Left renal pelvis (tissue), 4 donors: ENCODE results near the gene NIFK. TPM values are rescaled to one million over a fixed set of nuclear protein-coding genes. Genes with fewer than 3 reads are reported as not detected.
"Not testable (repeated sequence)": the region's sequence is repeated elsewhere in the genome, so short reads cannot be mapped to it uniquely, and the experiment has no call there.

Source experiments
- DNase-seq, 4 donors: peaks; one replicate each; pipeline ENCODE4 v3.0.0-alpha.2; 2013; ENCODE audit warnings: low read depth in 4 of 4, low spot score in 3 of 4
- polyA plus RNA-seq, 4 donors: library from polyadenylated mRNA; unstranded; fragments of 120-200 nt; gene quantifications; one replicate each; pipeline ENCODE4 v1.2.1, GENCODE V29; 2013; ENCODE audit not compliant: insufficient read length in 4 of 4

NIFK gene
- polyA plus RNA-seq, 4 donors = 57.3 to 84.8 (median 64.7) TPM

- DNase-seq = no peak
Observed at GRCh38 chr2:121697108-121697631, 39.5 kb downstream of the NIFK start.

DNA sequence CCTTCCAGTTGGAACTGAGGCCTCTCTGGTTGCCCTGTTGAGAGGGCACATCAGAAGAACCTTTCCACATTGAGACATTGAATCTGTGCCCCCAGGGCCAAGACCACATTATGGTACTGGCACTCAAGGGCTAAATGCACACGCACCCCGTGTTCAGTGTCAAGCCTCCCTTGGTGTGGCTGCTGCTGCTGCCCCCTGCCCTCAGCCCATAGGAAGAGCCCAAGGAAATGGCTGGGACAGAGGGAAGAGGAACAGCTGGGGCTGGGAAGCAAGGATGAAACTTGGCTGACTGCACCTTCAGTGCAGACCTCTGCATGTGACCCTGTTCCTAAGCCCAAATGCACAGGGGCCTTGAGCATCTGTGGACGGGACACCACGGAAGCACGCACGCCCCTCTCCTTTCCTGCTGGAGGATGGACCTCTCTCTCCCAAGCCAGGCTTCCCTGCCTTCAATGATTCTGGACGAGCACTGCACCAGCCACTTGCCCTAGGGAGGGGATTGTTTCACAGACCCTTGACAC, 40.2 kb downstream of the NIFK start:
- DNase-seq = no peak

- no peak for DNase-seq
Observed at GRCh38 chr2:121695171-121695451, 41.6 kb downstream of the NIFK start.

- DNase-seq = no peak
Observed at GRCh38 chr2:121694398-121695170, 42.1 kb downstream of the NIFK start.

- not testable (repeated sequence) for DNase-seq
Observed at GRCh38 chr2:121690572-121690971, 46.1 kb downstream of the NIFK start.

DNA sequence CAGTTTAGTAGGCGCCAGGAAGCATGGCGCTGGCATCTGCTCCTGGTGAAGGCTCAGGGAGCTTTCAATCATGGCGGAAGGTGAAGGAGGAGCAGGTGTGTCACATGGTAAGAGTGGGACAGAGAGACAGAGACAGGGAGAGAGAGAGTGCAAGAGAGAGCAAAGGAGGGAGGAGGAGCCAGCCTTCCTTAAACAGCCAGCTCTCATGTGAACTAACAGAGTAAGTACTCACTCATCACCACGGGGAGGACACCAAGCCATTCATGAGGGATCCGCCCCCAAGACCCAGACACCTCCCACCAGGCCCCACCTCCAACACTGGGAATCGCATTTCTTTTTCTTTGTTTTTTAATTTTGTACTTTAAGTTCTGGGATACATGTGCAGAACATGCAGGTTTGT, 46.6 kb downstream of the NIFK start:
- DNase-seq = no peak

DNA sequence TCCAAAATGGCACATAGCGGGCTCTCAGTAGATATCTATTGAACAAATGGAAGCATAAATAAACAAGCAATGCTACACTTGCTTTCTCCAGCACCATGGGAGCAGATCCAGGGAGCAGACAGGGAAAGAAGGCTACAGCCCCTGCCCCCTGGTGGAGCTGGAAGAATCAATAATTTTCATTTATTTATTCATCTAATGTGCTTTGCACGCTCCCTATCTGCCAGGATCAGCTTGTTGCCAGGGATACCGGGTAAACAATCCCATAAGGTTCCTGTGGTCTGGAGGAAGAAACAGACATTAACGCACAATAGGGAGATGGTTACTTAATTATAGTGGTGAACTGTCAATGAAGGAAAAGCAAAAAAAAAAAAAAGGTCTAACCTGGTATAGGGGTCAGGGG, 47.3 kb downstream of the NIFK start:
- DNase-seq = no peak

GRCh38 chr2:121688820-121689219, 47.9 kb downstream of the NIFK start:
- no peak for DNase-seq

DNA sequence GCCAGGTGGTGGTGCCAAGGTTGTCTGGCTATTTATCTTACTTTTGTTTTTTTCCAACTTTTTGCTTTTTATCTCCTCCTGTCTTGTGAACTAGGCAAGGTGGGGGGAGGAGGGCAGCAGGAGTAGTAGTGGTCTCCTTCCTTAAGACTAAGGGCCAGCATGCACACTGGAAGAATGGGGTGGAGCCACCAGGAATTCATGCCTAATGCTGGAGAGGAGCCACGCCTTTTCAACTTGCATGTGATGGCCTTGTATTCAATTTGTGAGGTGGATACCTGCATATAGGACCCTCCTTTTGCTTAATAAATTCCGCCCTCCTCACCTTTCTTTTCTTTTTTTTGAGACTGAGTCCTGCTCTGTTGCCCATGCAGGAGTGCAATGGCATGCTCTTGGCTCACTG, 49.8 kb downstream of the NIFK start:
- DNase-seq = no peak

GRCh38 chr2:121686218-121686617, 50.5 kb downstream of the NIFK start:
- DNase-seq = no peak

GRCh38 chr2:121682396-121683298, 54.0 kb downstream of the NIFK start:
- no peak for DNase-seq

DNA sequence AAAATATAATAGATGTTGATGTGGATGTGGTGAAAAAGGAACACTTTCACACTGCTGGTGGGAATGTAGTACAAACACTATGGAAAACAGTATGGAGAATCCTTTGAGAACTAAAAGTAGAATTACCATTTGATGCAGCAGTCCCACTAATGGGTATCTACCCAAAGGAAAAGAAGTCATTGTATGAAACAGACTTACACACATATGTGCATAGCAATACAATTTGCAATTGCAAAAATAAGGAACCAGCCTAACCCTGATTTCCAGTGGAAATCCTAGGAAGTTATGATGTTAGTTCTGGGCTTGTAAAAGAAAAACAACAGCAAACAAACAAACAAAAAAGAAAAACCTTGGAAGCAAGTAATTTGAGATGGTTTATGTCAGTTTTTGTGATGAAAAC, 58.8 kb downstream of the NIFK start:
- no peak for DNase-seq

Other genes with a start within 250 kb of the NIFK start
- gene RNU4ATAC, start 206.0 kb downstream of the NIFK start, polyA plus RNA-seq = 1 to 10 TPM in 2 of 4 donors, not detected in 2; 1.6 to 4.6 TPM
- gene CLASP1, start 87.4 kb downstream of the NIFK start, polyA plus RNA-seq = 10 to 100 TPM; 40.4 to 45.9 (median 44.9) TPM
- 100 to 1,000 TPM in 1 of 4 donors, 10 to 100 TPM in 3; 77.7 to 100 (median 87.7) TPM for gene TSN, start 18.8 kb upstream of the NIFK start, polyA plus RNA-seq